Measurements from ENCODE around the gene MAP1LC3A.
A peak's percentile ranks its signal among the peaks of the same experiment; 100 is the strongest.
"Not testable (repeated sequence)": the region's sequence is repeated elsewhere in the genome, so short reads cannot be mapped to it uniquely, and the experiment has no call there.

Gene MAP1LC3A

DNA sequence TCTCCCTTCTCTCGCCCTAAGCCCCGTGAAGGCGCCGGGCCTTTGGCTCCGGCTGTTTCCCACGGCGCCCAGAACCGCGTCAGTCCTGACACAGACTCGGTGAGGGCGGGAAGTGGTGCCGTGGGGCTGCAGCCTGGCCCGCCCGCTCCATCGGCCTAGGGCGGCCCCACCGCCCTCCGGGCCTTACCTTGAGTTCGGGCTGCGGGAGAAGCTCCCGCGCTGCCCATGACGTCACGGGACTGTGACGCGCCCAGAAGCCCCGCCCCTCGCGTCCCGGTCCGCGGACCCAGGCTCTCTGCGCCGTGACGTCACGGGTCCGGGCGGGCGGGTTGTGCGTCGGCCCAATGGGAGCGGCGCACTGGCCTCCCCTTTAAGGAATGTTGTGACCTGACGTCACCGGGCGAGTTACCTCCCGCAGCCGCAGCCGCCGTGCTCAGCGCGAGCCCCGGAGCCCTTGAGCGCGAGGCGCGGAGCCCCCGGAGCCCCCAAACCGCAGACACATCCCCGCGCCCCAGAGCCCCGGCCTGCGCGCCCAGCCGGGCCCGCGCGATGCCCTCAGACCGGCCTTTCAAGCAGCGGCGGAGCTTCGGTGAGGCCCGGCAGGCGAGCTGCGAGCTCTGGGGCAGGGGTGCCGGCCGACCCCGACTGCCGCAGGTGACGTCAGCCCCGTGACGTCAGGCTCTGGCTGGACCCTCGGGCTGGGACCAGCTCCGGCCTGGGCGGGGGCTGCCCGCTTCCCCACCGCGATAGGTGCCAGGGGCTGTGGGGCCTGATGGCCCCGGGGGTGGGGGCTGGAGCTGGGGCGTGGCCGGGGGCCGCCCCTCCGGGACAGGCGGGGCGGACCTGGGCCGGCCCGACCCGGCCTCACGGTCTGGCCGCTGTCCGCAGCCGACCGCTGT is at the start of gene MAP1LC3A:
Gene MAP1LC3A, plus strand, starts transcription at position 399 of the 899 bp plus-strand sequence. Its CDS starts 151 bp downstream, at position 550.
- DNase-seq, result no peak

DNA sequence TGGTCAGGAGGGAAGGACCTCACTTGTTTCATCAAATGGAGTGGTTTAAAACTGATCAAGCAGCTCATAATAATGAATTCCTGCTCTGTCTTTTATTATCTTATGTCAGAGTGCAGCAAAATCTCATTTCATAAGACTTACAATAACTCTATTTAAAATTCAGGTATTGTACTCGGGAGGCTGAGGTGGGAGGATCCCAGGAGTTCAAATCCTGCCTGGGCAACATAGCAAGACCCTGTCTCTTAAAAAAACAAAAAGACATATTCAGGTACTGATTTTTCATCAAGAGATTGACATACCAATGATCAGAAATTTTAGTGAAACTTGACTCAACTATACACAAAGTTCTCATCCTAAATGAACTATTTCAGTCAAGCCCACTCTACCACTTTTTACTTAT is 47.9 kb upstream of the MAP1LC3A start:
- DNase-seq, result no peak

DNA sequence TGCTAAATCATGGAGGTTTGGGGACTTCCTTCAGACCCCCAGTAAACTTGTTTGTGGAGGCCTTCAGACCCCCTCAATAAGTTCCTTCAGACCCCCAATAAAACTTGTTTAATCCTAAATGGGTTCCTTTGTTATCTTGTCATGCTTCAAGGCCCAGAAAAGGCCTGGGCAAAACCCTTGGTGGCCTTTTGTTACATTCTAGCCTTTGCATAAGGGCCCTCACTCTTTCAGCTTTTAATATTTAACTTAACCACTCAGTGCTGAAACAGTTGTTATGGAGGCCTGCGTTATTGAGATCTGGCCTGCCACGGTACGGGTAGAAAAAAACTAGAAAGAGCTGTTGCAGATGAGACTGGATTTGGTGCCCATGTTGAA is 46.6 kb upstream of the MAP1LC3A start:
- DNase-seq, result no peak

DNA sequence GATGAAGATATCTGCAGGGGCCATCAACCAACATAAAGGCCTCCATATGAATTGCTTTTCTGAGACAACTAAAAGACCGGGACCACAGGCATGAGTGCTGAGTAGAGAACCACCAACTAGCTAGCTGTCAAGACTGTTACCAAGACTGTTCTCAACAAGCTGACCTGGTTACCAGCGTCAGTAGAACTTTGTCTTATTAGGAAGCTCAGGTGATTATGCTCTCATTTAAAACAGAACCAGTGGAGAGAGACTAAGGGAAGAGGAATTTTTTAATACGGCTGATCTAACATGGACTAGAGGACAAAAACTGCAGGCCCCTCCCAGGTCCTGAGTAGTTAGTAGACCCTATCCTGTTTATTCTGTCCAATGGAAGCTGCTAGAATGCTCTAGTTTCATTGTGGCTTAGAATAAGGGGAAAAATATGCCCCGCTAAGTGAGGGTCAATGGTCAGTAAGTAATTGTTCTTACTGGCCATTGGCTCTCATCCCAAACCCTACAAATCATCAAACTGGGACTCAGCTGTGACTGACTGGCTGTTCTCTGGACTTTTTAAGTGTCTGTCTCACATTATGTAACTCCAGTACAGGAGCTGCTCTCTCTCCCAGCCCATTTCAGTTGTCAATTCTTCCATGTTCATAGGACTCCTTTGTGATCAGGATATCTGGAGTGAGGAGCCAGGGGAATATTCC is 46.1 kb upstream of the MAP1LC3A start:
- no peak for DNase-seq

DNA sequence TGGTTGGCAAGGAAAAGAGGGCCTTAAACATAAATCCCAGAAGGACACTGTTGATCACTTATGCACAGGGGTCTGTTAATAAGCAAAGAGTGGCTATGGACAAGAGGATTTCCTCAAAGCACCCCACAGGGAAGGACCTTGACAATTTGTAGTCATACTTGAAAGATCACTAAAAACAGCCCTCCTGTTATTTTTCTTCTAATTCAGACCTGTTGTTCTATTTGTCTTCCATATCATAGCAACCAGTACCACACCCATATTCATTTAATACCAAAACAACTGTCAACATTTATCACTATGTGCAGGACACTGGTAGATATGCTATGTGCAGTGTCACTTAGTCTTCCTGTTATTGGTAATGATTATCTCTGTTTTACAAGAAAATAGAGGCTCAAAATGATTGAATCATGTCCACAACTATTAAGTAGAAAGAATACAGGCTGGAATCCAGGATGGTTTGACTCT is 45.5 kb upstream of the MAP1LC3A start:
- DNase-seq, result no peak

DNA sequence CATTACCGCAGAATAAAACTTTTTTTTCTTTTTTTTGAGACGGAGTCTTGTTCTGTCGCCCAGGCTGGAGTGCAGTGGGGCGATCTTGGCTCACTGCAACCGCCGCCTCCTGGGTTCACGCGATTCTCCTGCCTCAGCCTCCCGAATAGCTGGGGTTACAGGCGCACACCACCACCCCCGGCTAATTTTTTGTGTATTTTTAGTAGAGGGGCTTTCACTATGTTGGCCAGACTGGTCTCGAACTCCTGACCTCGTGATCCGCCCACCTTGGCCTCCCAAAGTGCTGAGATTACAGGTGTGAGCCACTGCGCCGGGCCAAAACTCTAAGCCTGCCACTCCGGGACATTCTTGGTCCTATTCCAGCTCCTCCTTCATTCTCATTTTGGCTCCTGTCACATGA is 44.5 kb upstream of the MAP1LC3A start:
- not testable (repeated sequence) for DNase-seq

DNA sequence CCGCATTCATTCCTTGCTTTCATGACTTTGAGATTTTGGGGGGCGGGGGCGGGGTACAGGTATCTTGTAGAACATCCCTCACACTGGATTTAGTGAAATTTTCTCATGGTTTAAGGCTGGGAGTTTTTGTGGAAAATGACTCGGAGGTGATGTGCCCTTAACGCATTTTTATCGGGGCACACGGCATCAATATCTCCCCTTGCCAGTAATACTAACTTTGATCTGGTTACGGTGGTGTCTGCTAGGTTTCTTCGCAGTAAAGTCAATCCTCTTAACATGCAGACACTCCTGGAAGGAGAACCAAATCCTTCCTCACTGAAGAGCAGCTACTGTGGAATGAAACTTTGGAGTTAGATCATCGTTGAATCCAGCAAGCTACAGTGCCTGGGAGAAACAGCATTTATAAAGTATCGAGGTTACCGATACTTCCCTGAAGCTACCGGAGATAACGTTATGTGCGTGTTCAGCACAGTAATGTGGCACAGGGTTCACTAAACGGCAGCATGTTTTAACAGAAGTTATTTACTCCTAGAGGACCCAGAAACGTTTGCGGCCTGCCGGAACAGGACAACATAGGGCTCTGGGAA is 43.5 kb upstream of the MAP1LC3A start:
- DNase-seq, result peak; percentile 61

DNA sequence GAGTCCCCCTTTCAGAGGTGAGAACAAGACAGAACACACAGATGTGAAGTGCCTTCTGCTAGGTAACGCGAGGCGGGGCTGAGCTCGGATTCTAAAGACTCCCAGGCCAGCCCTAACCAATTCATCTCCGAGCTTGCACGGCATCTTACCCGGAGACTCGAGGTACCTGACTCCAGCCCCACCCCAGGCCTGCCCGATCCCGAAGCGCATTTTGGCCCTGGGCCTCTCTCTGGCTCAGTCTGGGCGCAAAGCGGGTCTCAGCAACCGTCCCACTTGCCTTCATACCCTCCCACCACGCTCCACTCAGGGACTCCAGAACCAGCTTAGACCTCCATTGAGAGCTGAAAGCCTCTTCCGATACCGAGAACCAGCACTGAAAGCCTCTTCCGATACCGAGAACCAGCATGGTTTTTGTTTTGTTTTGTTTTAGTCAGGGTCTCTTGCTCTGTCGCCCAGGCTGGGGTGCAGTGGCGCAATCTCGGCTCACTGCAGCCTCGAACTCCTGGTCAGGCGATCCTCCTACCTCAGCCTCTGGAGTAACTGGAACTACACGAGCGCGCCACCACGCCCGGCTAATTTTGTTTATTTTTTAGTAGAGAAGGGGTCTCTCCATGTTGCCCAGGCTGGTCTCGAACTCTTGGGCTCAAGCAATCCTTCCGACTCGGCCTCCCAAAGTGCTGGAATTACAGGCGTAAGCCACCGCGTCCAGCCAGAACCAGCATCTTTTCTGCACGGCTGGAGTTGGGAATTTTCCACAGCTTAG is 42.9 kb upstream of the MAP1LC3A start:
- peak; percentile 87 for DNase-seq

DNA sequence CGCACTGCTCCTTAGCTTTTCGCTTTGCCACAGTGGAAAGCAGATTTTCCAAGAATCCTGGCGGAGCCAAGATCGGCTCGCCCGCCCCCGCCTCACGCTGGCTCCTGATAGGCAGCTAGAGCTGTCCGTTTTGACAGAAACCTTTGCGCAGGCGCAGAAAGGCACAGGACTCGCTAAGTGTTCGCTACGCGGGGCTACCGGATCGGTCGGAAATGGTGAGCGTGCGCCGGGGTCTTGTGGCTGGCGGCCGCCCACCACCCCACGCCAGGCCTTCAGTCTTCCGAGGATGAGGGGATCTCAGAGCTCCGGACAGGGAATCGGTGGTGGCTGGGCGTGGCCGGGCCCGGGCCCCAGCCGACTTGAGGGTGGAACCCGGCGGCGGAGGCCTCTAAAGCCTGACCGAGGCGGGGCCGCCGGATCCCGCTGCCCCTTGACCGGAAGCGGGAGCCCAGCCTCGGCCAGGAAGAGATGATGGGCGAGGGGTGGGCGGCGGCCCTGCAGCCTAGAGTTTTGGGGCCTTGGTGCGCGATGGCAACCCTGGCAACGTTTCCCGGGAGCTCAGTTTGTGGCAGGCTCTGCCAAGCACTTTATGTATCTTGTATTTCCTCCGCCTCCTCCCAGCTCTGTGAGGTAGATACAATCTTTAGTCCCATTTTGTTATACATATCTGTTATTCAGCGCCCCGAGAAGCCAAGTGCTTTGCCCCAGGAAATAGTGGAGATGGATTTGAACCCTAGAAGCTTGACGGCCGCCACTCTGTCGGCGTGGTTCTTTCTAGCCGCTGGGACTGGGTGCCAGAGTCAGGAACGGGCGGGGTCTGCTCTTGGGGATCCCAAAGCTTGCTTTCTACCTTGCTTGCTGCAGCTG is 42.0 kb upstream of the MAP1LC3A start, which contains the start of gene DYNLRB1:
Gene DYNLRB1, plus strand, starts transcription at position 176 of the 867 bp plus-strand sequence. Its CDS starts 37 bp downstream, at position 213.
- DNase-seq, result peak; percentile 99

DNA sequence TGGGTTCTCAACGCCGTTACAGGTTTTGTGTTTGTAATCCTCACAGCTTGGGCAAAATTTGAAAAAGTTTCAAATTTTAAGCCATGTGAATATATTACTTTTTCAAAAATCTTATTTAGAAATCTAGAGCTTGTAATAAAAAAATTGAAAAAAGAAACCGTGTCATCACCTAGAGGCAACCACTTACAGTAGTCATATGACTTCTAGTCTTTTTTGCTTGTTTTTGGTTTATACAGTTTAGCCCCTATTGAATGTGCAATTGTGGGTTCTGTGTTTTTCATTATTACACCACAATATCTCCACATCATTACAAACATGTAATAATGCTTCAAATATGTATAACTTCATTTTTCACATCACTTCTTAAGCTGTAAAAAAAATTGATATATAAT is 41.4 kb upstream of the MAP1LC3A start:
- DNase-seq, result no peak

DNA sequence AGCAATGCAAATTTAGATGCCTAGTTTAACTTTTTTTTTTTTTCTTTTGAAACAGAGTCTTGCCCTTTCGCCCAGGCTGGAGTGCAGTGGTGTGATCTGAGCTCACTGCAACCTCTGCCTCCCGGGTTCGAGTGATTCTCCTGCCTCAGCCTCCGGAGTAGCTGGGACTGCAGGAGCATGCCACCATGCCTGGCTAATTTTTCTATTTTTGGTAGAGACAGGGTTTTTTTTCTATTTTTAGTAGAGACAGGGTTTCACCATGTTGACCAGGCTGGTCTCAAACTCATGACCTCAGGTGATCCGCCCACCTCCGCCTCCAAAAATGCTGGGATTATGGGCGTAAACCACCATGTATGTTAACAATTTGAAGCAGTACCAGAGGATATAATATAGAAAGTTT is 39.7 kb upstream of the MAP1LC3A start:
- DNase-seq, result not testable (repeated sequence)

DNA sequence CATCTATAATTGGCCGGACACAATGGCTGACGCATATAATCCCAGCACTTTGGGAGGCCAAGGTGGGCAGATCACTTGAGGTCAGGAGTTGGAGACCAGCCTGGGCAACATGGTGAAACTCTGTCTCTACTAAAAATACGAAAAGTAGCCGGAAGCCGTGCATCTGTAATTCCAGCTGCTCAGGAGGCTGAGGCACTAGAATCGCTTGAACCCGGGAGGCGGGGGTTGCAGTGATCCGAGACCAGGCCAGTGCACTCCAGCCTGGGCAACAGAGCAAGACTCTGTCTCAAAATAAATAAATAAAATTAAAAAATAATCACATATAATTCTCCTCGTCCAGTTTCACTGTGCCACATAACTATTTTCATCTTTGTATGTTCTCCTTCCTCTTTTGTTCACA is 38.7 kb upstream of the MAP1LC3A start:
- DNase-seq, result not testable (repeated sequence)

DNA sequence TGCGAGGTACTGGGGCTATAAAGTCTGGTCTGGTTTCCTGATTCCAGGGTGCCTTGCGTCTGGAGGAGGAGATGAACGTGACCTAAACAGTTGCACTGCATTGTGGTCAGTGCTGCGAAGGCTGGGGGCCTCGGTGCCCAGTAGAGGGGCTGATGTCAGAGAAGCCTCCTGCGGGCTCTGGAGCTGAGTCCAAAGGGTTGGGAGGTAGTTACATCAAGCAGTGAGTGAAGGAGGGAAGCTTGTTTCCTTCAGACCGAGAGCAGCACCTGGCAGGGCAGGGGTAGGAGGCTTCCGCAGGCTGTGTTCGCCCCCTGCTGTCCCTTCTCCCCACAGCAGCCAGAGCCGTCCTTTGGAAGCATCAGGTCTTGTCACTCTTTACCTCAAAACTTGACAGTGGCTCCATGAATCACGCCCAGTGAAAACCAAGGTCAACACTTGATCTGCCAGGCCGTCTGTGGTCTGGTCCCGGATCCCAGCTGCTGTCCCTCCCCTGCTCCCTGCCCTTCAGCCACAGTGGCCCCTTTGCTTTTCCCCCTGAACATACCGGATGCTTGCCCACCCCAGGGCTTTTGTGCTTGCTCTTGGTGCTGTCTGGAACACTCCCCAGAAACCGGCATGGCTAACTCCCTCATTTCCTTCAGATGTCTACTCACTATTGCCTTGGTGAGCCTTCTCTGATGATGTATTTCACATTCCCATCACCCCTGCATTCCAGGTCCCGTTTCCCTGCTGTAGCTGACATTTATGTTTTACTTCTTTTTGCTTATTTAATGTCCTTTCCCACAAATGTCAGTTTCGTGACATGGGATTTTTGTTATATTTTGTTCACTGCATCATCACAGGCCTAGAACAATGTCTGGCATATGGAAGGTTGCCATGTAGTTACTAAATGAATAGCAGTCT is 35.3 kb upstream of the MAP1LC3A start:
- peak; percentile 86 for DNase-seq

DNA sequence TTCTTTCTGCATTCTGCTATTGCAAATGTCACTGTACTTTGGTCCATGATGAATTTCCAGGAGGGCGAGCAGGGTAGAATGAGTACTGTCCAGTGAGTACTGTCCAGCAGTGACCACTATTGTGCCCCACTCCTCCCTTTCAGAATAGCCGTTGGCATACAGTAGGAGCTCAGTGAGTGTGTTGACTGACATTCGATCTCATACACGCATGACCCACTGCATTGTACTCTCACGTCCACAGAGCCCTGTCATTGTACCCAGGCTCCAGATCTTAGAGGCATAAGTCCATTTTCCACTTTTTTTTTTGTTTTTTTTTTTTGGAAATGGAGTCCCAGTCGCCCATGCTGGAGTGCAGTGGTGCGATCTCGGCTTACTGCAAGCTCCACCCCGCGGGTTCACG is 34.1 kb upstream of the MAP1LC3A start:
- DNase-seq, result no peak

DNA sequence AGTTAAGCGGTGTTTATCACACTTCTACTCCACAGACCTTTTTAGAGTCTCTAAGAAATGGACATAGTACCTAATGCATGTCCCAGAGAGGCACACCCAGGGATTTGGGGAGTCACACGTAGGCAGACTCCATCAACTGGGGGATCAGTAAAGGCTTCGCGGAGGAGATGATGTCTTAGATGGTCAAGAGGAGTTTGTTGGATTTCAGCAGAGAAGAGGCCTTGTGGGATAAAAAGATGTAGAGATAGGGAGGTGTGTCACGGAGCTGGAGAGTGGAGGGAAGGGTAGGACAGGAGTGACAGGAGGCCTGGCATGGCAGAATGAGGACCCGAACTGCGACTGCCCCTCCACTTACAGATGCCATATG is 33.2 kb upstream of the MAP1LC3A start:
- DNase-seq, result no peak

DNA sequence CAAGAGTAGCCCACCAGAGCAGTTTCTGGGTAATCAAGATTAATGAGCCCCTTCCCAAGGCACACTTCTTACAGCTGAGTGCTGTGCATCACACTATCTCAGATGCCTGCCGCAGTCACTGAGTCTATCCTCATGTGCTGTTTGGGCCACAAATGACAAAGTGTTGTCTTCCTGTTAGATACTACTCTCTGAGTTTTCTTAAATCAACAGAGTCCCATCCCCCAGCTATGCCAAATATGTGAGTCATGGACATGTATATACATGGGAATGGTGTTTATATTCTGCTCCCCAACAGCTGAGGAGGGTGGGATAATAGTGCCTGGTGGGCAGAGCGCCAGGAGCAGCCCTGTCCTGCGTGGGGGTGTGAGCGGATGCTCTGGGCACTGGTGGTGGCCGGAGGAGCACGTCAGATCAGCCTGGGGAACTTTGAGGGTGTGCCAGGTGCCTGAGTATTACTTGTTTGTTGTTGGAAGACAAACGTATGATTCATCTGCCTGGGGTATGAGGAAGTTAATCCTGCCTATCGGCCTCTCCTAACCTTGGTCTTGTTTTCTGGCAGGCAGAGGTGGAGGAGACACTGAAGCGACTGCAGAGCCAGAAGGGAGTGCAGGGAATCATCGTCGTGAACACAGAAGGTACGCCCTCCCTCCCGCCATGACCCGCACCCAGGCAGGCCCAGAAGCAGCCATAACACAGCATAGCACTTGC is 32.7 kb upstream of the MAP1LC3A start:
- DNase-seq, result no peak

DNA sequence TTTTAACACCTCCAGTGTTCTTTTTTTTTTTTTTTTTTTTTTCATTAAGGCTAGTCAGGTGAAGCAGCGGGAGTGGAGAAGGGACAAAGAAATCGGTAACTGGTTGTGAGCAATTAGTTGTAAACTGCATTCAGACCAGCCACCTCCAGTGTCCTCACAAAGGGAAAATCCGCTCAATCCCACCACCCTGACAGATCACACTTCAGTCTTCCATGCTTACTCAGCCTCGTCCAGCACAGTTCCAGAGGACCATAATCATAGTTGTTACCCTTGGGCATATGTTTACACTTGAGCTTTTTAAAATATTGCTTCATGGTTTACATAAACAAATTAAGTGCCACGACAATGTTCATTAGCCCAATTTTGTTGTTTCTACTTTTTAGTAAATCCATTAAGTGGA is 32.1 kb upstream of the MAP1LC3A start:
- DNase-seq, result no peak

DNA sequence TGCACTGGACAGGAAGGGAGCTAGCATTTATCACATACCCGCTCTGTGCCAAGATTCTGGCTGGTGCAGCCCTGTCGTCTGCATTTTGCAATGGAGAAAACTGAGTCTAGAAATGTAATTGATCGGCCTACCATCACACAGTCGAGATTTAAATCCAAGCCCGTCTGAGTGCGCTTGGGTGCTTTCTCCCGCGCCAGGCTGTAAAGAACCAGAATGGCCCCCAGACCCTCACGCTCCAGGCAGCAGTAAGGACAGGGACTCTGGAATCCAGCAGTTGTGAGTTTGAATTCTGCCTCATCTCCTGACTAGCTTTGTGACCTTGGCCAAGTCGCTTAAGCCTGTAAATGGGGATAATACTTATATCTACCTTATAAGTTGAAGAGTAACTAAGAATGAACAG is 31.5 kb upstream of the MAP1LC3A start:
- no peak for DNase-seq

DNA sequence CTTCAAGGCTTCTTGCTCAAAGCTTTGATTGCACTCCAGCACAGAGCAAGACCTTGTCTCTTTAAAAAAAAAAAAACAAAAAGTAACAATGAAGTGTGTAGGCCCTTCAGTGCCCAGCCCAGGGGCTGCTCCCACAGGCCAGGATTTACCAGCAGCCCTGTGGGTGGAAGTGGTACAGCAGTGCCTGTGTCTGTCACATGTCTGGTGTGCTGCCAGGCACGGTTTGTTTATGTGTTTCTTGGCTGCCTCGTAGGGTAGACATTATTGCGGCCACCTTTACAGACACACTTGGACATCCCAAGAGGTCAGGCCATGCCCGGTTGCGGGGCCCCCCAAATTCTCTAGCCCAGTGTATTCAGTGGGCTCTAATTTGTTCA is 29.6 kb upstream of the MAP1LC3A start:
- DNase-seq, result no peak

DNA sequence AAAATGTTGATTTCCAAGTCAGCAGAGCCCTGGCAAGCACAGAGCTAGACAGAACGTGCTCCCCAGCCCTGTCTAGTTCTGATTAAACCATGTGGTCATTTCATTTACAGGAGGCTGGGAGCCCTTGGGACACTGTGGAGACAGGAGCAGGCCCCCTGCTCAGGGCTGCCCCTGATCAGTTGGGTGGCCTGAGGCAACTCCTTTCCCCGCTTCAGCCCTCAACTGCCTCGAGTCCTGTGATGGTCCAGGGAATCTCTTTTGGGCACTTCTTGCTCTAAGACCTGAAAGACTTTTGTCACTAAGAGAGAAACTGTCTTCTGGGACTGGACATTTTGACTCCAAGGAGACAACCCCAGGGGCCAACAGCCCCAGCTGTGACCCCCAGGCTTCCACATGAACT is 28.8 kb upstream of the MAP1LC3A start:
- no peak for DNase-seq

All from NCI-H82 (cell line).